GM12878 (cell line): Measurements from ENCODE around the gene KCNS1. TPM values are rescaled to one million over a fixed set of nuclear protein-coding genes. Genes with fewer than 3 reads are reported as not detected.

ENCODE experiments used
- ATAC-seq: fragments of 200-7000 bp; cut with Tn5 transposase; 3 replicates; pipeline ENCODE4 v1.9.1; 2020; ENCODE audit warnings: mild to moderate bottlenecking, moderate library complexity
- BruUV-seq: library from RNA; stranded (reverse); fragments of 400-500 nt; replicated peaks from 2 replicates; lab custom pipeline; 2021; lab: Mats Ljungman, UMichigan
- CTCF ChIA-PET: fragments of 300-600 bp; sonication (Branson Sonifier 250); formaldehyde crosslinking; extraction: SDS; loops from one replicate; lab custom pipeline; 2021; ENCODE audit warnings: inconsistent platforms; lab: Yijun Ruan, JAX
- POLR2A ChIA-PET: fragments of 350-600 bp; formaldehyde crosslinking; extraction: SDS; loops from one replicate; lab custom pipeline; 2021; ENCODE audit warnings: inconsistent platforms; lab: Charles Lee
- RAD21 ChIA-PET: fragments of 300-600 bp; sonication (Branson Sonifier 250); formaldehyde crosslinking; loops from one replicate; lab custom pipeline; 2023; ENCODE audit warnings: antibody characterized with exemption; ENCODE audit not compliant: unreplicated experiment; lab: Charles Lee
- SMC1A ChIA-PET: fragments of 300-600 bp; sonication (Branson Sonifier 250); formaldehyde crosslinking; loops from one replicate; lab custom pipeline; 2023; ENCODE audit not compliant: unreplicated experiment, uncharacterized antibody; lab: Charles Lee
- DNase-seq: peaks from one replicate; pipeline ENCODE4 v3.0.0-alpha.2; 2011; ENCODE audit warnings: low read depth, low spot score
- FAIRE-seq: peaks from 3 replicates; lab custom pipeline; 2011; peaks lifted over from hg19 to GRCh38; lab: Jason Lieb, UNC
- H2AFZ ChIP-seq: 2 replicates; pipeline ENCODE4 v1.6.0; 2011; ENCODE audit warnings: low read depth, low read length, control low read depth; ENCODE audit not compliant: control insufficient read depth
- H3K27ac ChIP-seq: 2 replicates; pipeline ENCODE4 v1.5.1; 2011; ENCODE audit warnings: control low read depth; ENCODE audit not compliant: control insufficient read depth, insufficient read depth
- H3K27me3 ChIP-seq, 2 experiments: replicated peaks in 1 of 2; 2 replicates each; pipeline versions ENCODE4 v1.6.0 to v1.6.1; 2011; ENCODE audit warnings: low read length in 1 of 2; ENCODE audit not compliant: control insufficient read depth in 2 of 2, insufficient read depth in 2 of 2
- H3K36me3 ChIP-seq, 2 experiments: 2 replicates each; pipeline ENCODE4 v1.5.1; 2011; ENCODE audit warnings: low read length in 1 of 2; ENCODE audit not compliant: control insufficient read depth in 2 of 2, insufficient read depth in 2 of 2
- H3K4me1 ChIP-seq: 2 replicates; pipeline ENCODE4 v1.6.1; 2011; ENCODE audit warnings: mild to moderate bottlenecking, low read length, moderate library complexity, mixed read lengths; ENCODE audit not compliant: control insufficient read depth, insufficient read depth
- H3K4me2 ChIP-seq: 2 replicates; pipeline ENCODE4 v1.6.0; 2011; ENCODE audit warnings: control low read depth; ENCODE audit not compliant: control insufficient read depth, insufficient read depth
- H3K4me3 ChIP-seq: fragments of 200-600 bp; sonication (generic); 2 replicates; pipeline ENCODE4 v1.5.1; 2016
- H3K79me2 ChIP-seq: 2 replicates; pipeline ENCODE4 v1.6.0; 2011; ENCODE audit warnings: low read length; ENCODE audit not compliant: control insufficient read depth, insufficient read depth
- H3K9ac ChIP-seq: 2 replicates; pipeline ENCODE4 v1.8.0; 2011; ENCODE audit warnings: low read length, control low read depth, mixed read lengths; ENCODE audit not compliant: control insufficient read depth, insufficient read depth
- H3K9me3 ChIP-seq: replicated peaks from 3 replicates; pipeline ENCODE4 v1.5.1; 2011; ENCODE audit warnings: mild to moderate bottlenecking, low read length; ENCODE audit not compliant: control insufficient read depth, insufficient read depth
- H4K20me1 ChIP-seq: 2 replicates; pipeline ENCODE4 v1.6.0; 2011; ENCODE audit not compliant: control insufficient read depth, insufficient read depth
- EZH2 ChIP-seq: IDR thresholded peaks from 2 replicates; pipeline ENCODE4 v1.6.1; 2012; ENCODE audit warnings: low read depth, mild to moderate bottlenecking, control low read depth, inconsistent platforms, low read length, borderline replicate concordance; ENCODE audit not compliant: control insufficient read depth
- RAD51 ChIP-seq: fragments of 450-650 bp; IDR thresholded peaks from 2 replicates; pipeline ENCODE4 v1.6.1; 2016; ENCODE audit warnings: moderate library complexity, mild to moderate bottlenecking, inconsistent platforms
- WGBS: methylation state at CpG from one replicate; pipeline ENCODE4 v1.1.6; 2016; ENCODE audit warnings: low lambda C conversion rate; ENCODE audit not compliant: insufficient replicate concordance, insufficient coverage; ENCODE audit errors: missing lambda C conversion rate; 5-methylcytosine and 5-hydroxymethylcytosine counted together
- in situ Hi-C: fragments of 300-500 bp; cut with MboI; formaldehyde crosslinking; loops from 9 replicates; pipeline ENCODE4 v1.14.3; 2018; ENCODE audit warnings: mixed read lengths
- intact Hi-C: fragments of 100-400 bp; cut with micrococcal nuclease; formaldehyde crosslinking; loops from one replicate; pipeline ENCODE4 v1.14.2; 2022; ENCODE audit not compliant: unreplicated experiment
- polyA plus RNA-seq, 11 experiments: library from polyadenylated mRNA; depleted of rRNA in 4 of 11; unstranded in 6 of 11; stranded (reverse) in 5 of 11; fragments of >200 nt; fragmentation: Nextera tagmentation in 4 of 11; fragmentation: Illumina TruSeq in 1 of 11; extraction: Ambion mirVana in 4 of 11; extraction: Trizol in 1 of 11; gene quantifications; 1 replicate in 1 of 11; 2 replicates in 10 of 11; pipeline versions ENCODE4 v1.2.1 to v1.2.3, GENCODE V29; 2011 to 2016; ENCODE audit warnings: inconsistent platforms in 2 of 11, missing spikeins in 2 of 11, low read depth in 1 of 11
- total RNA-seq, 4 experiments: library from RNA; depleted of rRNA in 3 of 4; stranded (reverse); fragments of >200 nt in 3 of 4; fragmentation: Illumina TruSeq in 1 of 4; extraction: Trizol in 1 of 4; gene quantifications; 2 replicates each; pipeline versions ENCODE4 v1.2.1 to v1.2.3, GENCODE V29; 2013 to 2021
- TF ChIP-seq, protein P1 (sequence below): fragments of 150-350 bp; IDR thresholded peaks from 2 replicates; pipeline ENCODE4 v1.6.1; 2014; ENCODE audit warnings: mild to moderate bottlenecking, low read depth, low read length

The KCNS1 gene
- total and polyA plus RNA-seq, 10 of the 15 experiments (the other 5 are each of a cell fraction or from before 2014, with no cell fraction given), result not detected

DNA sequence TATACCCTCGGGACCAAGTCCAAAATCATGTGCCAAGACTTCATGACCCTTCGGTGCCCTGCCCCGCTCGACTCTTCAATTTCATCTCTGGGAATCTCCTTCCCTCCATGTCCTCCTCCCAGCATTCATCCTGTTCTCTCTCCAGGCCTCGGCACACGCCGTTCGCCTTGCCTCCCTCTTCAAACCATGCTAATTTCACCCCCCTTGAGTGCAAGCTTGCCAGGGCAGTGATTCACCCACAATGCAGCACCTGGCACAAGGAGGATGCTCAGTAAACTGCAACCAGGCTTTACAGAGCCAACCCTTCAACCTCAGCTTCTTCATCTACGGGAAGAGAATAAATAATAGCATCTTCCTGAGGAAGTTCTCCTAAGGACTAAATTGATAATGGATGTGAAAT lies 4.1 kb downstream of the KCNS1 start:
- Histone ChIP-seq H3K9me3 (no peaks in the 10 kb centered on the region; the same call in 2 of the 3 replicates), H3K36me3 (no peaks in the 10 kb centered on the region), H3K4me1 (no peaks in the 10 kb centered on the region), H3K4me3 (no peak overlapping the region), H3K4me2 (no peak overlapping the region), H3K9ac (no peak overlapping the region), H3K79me2 (no peaks in the 10 kb centered on the region), H3K27ac (no peak overlapping the region), H2AFZ (no peak overlapping the region), H4K20me1 (no peaks in the 10 kb centered on the region; the same call in 1 of the 2 replicates), H3K27me3 (peaks cover 2 to 9% of the 10 kb centered on the region in 2 experiments; a peak in 3 of 4 replicates)
- ATAC-seq (no peak), DNase-seq (no peak), FAIRE-seq (no peak)
- TF ChIP-seq EZH2 (no peak), RAD51 (no peak)
- TF ChIP-seq, protein P1, sequence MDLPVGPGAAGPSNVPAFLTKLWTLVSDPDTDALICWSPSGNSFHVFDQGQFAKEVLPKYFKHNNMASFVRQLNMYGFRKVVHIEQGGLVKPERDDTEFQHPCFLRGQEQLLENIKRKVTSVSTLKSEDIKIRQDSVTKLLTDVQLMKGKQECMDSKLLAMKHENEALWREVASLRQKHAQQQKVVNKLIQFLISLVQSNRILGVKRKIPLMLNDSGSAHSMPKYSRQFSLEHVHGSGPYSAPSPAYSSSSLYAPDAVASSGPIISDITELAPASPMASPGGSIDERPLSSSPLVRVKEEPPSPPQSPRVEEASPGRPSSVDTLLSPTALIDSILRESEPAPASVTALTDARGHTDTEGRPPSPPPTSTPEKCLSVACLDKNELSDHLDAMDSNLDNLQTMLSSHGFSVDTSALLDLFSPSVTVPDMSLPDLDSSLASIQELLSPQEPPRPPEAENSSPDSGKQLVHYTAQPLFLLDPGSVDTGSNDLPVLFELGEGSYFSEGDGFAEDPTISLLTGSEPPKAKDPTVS, result no peak
- in situ Hi-C loops, result no loop called here
- ChIA-PET CTCF (interaction anchor here (0.6 to 6.3 kb wide), 30 partner anchors 9 to 413 kb away, joined by 3 to 162 read pairs (median 9); partner anchors contain the start of genes PABPC1L and WFDC5), SMC1A (interaction anchor here (0.7 to 8.3 kb wide), 17 partner anchors 9 to 297 kb away, joined by 3 to 108 read pairs (median 4); partner anchors contain the start of gene PABPC1L), RAD21 (interaction anchor here (1.0 to 7.0 kb wide), 9 partner anchors 8 to 137 kb away, joined by 3 to 85 read pairs (median 6); partner anchors contain the start of gene TOMM34), POLR2A (interaction anchor here (1.0 kb wide), 1 partner anchor 16 kb away, joined by 3 read pairs; no protein-coding TSS in a partner anchor)
- BruUV-seq, result no TSS peak
- intact Hi-C loops, result loop anchor here (1.0 to 5.0 kb wide), 4 partner anchors 52 to 196 kb away; partner anchors contain the start of gene PABPC1L
- WGBS, result 76% methylated on average over 9 of the region's 9 CpGs
